Neural progenitor cell (in vitro differentiated cells): Measurements from ENCODE around the gene CTLA4. TPM values are rescaled to one million over a fixed set of nuclear protein-coding genes. Genes with fewer than 3 reads are reported as not detected.

Experiments
- DNase-seq: peaks from one replicate; pipeline ENCODE4 v3.0.0-alpha.2; 2016; ENCODE audit warnings: low spot score
- H2AFZ ChIP-seq: fragments of 200-600 bp; sonication (generic); replicated peaks from 2 replicates; pipeline ENCODE4 v1.6.1; 2016; ENCODE audit warnings: antibody characterized with exemption
- H3F3A ChIP-seq: fragments of 200-600 bp; sonication (generic); 2 replicates; pipeline ENCODE4 v1.6.1; 2016; ENCODE audit warnings: antibody characterized with exemption, low read depth
- H3K27ac ChIP-seq: fragments of 200-600 bp; sonication (generic); 2 replicates; pipeline ENCODE4 v1.5.1; 2016; ENCODE audit warnings: mild to moderate bottlenecking
- H3K27me3 ChIP-seq: fragments of 200-600 bp; sonication (generic); 2 replicates; pipeline ENCODE4 v1.6.1; 2016; ENCODE audit warnings: mild to moderate bottlenecking, moderate library complexity
- H3K36me3 ChIP-seq: fragments of 200-600 bp; sonication (generic); 2 replicates; pipeline ENCODE4 v1.5.1; 2016
- H3K4me1 ChIP-seq: fragments of 200-600 bp; sonication (generic); 2 replicates; pipeline ENCODE4 v1.6.1; 2016; ENCODE audit warnings: mixed run types
- H3K4me2 ChIP-seq: fragments of 200-600 bp; sonication (generic); 2 replicates; pipeline ENCODE4 v1.6.1; 2016
- H3K4me3 ChIP-seq: fragments of 200-600 bp; sonication (generic); 2 replicates; pipeline ENCODE4 v1.5.1; 2016
- H3K79me2 ChIP-seq: fragments of 200-600 bp; sonication (generic); 2 replicates; pipeline ENCODE4 v1.6.1; 2016; ENCODE audit warnings: low read depth
- H3K9ac ChIP-seq: fragments of 200-600 bp; sonication (generic); 2 replicates; pipeline ENCODE4 v1.6.1; 2016
- H3K9me3 ChIP-seq: fragments of 200-600 bp; sonication (generic); 2 replicates; pipeline ENCODE4 v1.5.1; 2016; ENCODE audit warnings: low read depth
- H4K20me1 ChIP-seq: fragments of 200-600 bp; sonication (generic); 2 replicates; pipeline ENCODE4 v1.6.1; 2016; ENCODE audit warnings: low read depth
- H3K27ac Mint-ChIP-seq: 3 replicates; pipeline ENCODE4 v1.8.0; 2021; ENCODE audit warnings: mixed read lengths
- H3K27me3 Mint-ChIP-seq: 2 replicates; pipeline ENCODE4 v1.8.0; 2022; ENCODE audit warnings: low read depth, mild to moderate bottlenecking, inconsistent platforms, moderate library complexity, mixed read lengths; ENCODE audit not compliant: insufficient read depth
- H3K36me3 Mint-ChIP-seq: 3 replicates; pipeline ENCODE4 v1.8.0; 2021; ENCODE audit warnings: mixed read lengths
- H3K4me1 Mint-ChIP-seq: 3 replicates; pipeline ENCODE4 v1.8.0; 2021; ENCODE audit warnings: mixed read lengths
- H3K4me3 Mint-ChIP-seq: 3 replicates; pipeline ENCODE4 v1.8.0; 2021; ENCODE audit warnings: mild to moderate bottlenecking, moderate library complexity, mixed read lengths
- H3K9me3 Mint-ChIP-seq: 3 replicates; pipeline ENCODE4 v1.8.0; 2020; ENCODE audit warnings: mixed read lengths
- EZH2 ChIP-seq: fragments of 200-600 bp; sonication (generic); IDR thresholded peaks from 2 replicates; pipeline ENCODE4 v1.6.1; 2017; ENCODE audit warnings: antibody characterized with exemption, mild to moderate bottlenecking, moderate library complexity
- EZH2phosphoT487 ChIP-seq: fragments of 200-600 bp; sonication (generic); IDR thresholded peaks from 2 replicates; pipeline ENCODE4 v1.6.1; 2017; ENCODE audit warnings: antibody characterized with exemption
- total RNA-seq: library from RNA; depleted of rRNA; stranded (reverse); fragments of >200 nt; gene quantifications from 2 replicates; pipeline ENCODE4 v1.2.3, GENCODE V29; 2015; ENCODE audit warnings: low replicate concordance
- TF ChIP-seq, protein P1 (sequence below): fragments of 200-600 bp; sonication (generic); IDR thresholded peaks from 2 replicates; pipeline ENCODE4 v1.5.1; 2017; ENCODE audit warnings: antibody characterized with exemption, mild to moderate bottlenecking

The CTLA4 gene
- total RNA-seq, 1 donor from 2014 or later = not detected

DNA sequence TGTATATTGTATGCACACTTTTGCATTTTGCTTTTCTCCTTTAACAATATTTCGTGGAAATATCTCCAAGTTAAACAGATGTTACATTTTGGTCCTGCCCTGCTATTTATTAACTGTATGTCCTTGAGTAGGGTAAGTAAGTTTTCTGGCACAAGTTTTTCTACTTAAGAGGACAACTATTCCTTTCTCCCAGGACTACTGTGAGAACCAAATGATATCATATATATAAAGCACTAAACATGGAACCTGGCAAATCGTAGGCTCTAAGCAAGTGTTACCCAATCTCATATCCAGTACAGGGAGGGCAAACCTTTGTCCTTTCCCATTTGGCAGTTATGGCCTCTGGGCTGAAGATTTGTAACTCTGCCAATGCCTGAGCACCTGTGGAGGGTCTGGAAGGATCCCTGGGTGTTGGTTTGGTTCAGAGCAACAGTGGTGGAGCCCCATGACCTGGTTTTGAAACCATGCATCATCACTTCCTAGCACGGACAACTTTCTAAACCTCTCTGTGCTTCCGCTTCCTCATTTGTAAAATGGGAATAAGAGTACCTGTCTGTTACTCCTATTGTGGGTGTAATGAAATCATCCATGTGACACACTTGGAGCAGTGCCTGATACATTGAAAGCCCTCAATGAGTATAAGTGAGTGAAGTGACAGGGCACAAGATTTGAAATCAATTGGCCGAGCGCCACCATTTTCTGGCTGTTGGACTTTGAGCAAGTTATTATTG, 40.7 kb downstream of the CTLA4 start:
- TF ChIP-seq EZH2 (no peak), EZH2phosphoT487 (no peak)
- TF ChIP-seq, protein P1, sequence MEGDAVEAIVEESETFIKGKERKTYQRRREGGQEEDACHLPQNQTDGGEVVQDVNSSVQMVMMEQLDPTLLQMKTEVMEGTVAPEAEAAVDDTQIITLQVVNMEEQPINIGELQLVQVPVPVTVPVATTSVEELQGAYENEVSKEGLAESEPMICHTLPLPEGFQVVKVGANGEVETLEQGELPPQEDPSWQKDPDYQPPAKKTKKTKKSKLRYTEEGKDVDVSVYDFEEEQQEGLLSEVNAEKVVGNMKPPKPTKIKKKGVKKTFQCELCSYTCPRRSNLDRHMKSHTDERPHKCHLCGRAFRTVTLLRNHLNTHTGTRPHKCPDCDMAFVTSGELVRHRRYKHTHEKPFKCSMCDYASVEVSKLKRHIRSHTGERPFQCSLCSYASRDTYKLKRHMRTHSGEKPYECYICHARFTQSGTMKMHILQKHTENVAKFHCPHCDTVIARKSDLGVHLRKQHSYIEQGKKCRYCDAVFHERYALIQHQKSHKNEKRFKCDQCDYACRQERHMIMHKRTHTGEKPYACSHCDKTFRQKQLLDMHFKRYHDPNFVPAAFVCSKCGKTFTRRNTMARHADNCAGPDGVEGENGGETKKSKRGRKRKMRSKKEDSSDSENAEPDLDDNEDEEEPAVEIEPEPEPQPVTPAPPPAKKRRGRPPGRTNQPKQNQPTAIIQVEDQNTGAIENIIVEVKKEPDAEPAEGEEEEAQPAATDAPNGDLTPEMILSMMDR = no peak
- Mint-ChIP-seq H3K27ac (no peak overlapping the region), H3K4me3 (no peak overlapping the region), H3K4me1 (peaks cover 5% of the 10 kb centered on the region), H3K9me3 (peaks cover 2% of the 10 kb centered on the region), H3K27me3 (no peaks in the 10 kb centered on the region), H3K36me3 (no peaks in the 10 kb centered on the region)
- Histone ChIP-seq H3K4me2 (no peak overlapping the region), H3K9me3 (no peaks in the 10 kb centered on the region), H3K27me3 (no peaks in the 10 kb centered on the region), H4K20me1 (no peaks in the 10 kb centered on the region), H3K79me2 (no peaks in the 10 kb centered on the region), H2AFZ (no peak overlapping the region), H3K4me3 (no peak overlapping the region), H3K27ac (no peak overlapping the region), H3F3A (no peaks in the 10 kb centered on the region), H3K4me1 (no peaks in the 10 kb centered on the region), H3K9ac (no peak overlapping the region), H3K36me3 (no peaks in the 10 kb centered on the region)
- DNase-seq = no peak

DNA sequence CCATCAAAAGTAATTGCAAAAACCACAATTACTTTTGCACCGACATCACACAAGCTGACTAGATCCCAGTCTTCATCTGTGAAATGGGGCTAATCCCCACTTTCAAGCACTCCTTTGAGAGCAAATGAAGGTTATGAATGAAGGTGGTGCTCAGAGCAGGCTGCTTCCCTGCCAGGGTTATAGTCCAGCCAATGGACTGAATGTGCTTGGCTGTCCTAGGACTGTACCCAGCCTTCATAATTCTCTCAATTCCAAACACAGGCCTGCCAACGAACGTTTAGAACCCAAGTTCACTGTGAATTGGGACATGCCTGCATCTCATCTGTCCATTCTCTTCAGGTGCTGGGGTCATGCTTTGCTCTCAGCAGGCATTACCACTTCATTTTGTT, 41.2 kb downstream of the CTLA4 start:
- no peaks in the 10 kb centered on the region for H3K79me2 ChIP-seq
- H3K4me2 ChIP-seq = no peak overlapping the region
- no peaks in the 10 kb centered on the region for H3K4me1 ChIP-seq
- no peaks in the 10 kb centered on the region for H3K36me3 ChIP-seq
- no peaks in the 10 kb centered on the region for H3F3A ChIP-seq
- H3K27ac ChIP-seq = no peak overlapping the region
- no peaks in the 10 kb centered on the region for H3K9me3 ChIP-seq
- no peaks in the 10 kb centered on the region for H4K20me1 ChIP-seq
- no peak overlapping the region for H3K27ac Mint-ChIP-seq
- H3K27me3 ChIP-seq = no peaks in the 10 kb centered on the region
- H2AFZ ChIP-seq = peak overlapping the region; percentile 70
- H3K4me3 ChIP-seq = no peak overlapping the region
- H3K9me3 Mint-ChIP-seq = no peaks in the 10 kb centered on the region
- no peak overlapping the region for H3K4me3 Mint-ChIP-seq
- H3K36me3 Mint-ChIP-seq = no peaks in the 10 kb centered on the region
- DNase-seq = no peak
- no peaks in the 10 kb centered on the region for H3K27me3 Mint-ChIP-seq
- H3K4me1 Mint-ChIP-seq = peaks cover 5% of the 10 kb centered on the region
- no peak for TF ChIP-seq EZH2
- no peak for TF ChIP-seq EZH2phosphoT487
- TF ChIP-seq, protein P1 = no peak
- H3K9ac ChIP-seq = no peak overlapping the region

DNA sequence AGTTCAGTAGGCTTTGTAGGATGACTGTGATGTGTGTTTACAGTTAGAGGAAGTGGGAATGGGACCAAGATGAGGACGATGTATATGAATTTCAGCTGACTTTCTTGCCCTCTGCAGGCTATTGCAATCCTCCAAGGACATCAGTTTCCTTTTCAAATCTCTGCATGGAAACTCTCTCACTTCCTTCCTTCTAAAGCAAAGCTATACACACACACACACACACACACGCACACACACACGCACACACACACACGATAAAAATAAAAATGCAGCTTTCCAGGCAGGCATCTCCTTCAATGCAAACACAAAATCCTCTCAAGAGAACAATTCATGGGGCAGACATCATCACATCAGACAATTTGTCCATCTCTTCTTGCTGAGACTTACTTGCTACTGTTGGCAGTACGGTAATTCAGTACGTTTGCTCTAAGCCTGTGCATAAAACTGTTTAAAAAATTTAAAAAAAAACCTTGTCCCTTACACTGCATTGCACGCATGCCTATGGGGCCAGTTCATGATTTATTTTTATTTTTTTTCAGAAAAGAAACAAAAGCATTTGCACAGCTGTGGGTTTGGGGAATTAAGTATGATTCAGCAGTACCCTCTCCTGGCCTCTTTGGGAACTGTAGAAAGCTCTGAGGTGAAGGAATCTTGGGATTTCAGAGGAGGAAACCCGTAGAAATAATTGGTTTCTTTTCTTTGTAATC, 41.8 kb downstream of the CTLA4 start:
- H3K27ac Mint-ChIP-seq = no peak overlapping the region
- Histone ChIP-seq H3F3A (no peaks in the 10 kb centered on the region), H3K9ac (no peak overlapping the region), H3K4me1 (no peaks in the 10 kb centered on the region), H3K4me3 (no peak overlapping the region), H3K4me2 (no peak overlapping the region), H4K20me1 (no peaks in the 10 kb centered on the region), H3K9me3 (no peaks in the 10 kb centered on the region), H3K79me2 (no peaks in the 10 kb centered on the region), H2AFZ (peak overlapping the region; percentile 86), H3K27me3 (no peaks in the 10 kb centered on the region), H3K36me3 (no peaks in the 10 kb centered on the region), H3K27ac (no peak overlapping the region)
- H3K4me3 Mint-ChIP-seq = no peak overlapping the region
- no peak for TF ChIP-seq EZH2
- TF ChIP-seq, protein P1 = peak; percentile 90
- H3K27me3 Mint-ChIP-seq = no peaks in the 10 kb centered on the region
- peak; percentile 53 for DNase-seq
- peaks cover 5% of the 10 kb centered on the region for H3K4me1 Mint-ChIP-seq
- no peaks in the 10 kb centered on the region for H3K9me3 Mint-ChIP-seq
- no peaks in the 10 kb centered on the region for H3K36me3 Mint-ChIP-seq
